Vagina (tissue), 2 donors: ENCODE data around the gene PI16. TPM values are rescaled to one million over a fixed set of nuclear protein-coding genes. Genes with fewer than 3 reads are reported as not detected.

Experiments
- DNase-seq, 2 donors: peaks; one replicate each; pipeline ENCODE4 v3.0.0-alpha.2; 2017; ENCODE audit errors: extremely low spot score in 2 of 2
- H3K27ac ChIP-seq: fragments of 200-600 bp; sonication (generic); one replicate; pipeline ENCODE4 v1.5.1; 2019
- H3K27me3 ChIP-seq: fragments of 200-600 bp; sonication (generic); one replicate; pipeline ENCODE4 v1.5.1; 2019
- H3K36me3 ChIP-seq, 2 donors: fragments of 200-600 bp; sonication (generic); one replicate each; pipeline ENCODE4 v1.5.1; 2017 to 2019
- H3K4me1 ChIP-seq: fragments of 200-600 bp; sonication (generic); one replicate; pipeline ENCODE4 v1.5.1; 2019
- H3K4me3 ChIP-seq, 2 donors: fragments of 200-600 bp; sonication (generic); 1 replicate in 1 of 2; 2 replicates in 1 of 2; pipeline ENCODE4 v1.5.1; 2016 to 2019
- H3K9me3 ChIP-seq: fragments of 200-600 bp; sonication (generic); one replicate; pipeline ENCODE4 v1.5.1; 2019
- CTCF ChIP-seq, 3 experiments: fragments of 450-650 bp in 2 of 3; fragments of 200-600 bp in 1 of 3; sonication (generic) in 1 of 3; IDR thresholded peaks; one replicate each; pipeline ENCODE4 v1.5.1; 2017 to 2019; ENCODE audit warnings: antibody characterized with exemption in 3 of 3, mild to moderate bottlenecking in 2 of 3, moderate library complexity in 2 of 3
- POLR2A ChIP-seq, 2 donors: fragments of 450-650 bp; IDR thresholded peaks; one replicate each; pipeline ENCODE4 v1.6.1; 2017; ENCODE audit warnings: antibody characterized with exemption in 2 of 2, mild to moderate bottlenecking in 2 of 2, moderate library complexity in 2 of 2
- POLR2AphosphoS5 ChIP-seq, 2 donors: sonication (generic); formaldehyde crosslinking; IDR thresholded peaks; one replicate each; pipeline ENCODE4 v1.9.0; 2017; ENCODE audit warnings: antibody characterized with exemption in 2 of 2, mild to moderate bottlenecking in 2 of 2, low read depth in 1 of 2; ENCODE audit not compliant: insufficient read depth in 1 of 2
- intact Hi-C: fragments of 100-400 bp; cut with DNase I; formaldehyde crosslinking; loops from one replicate; pipeline ENCODE4 v1.15.1; 2023
- total RNA-seq: library from RNA; depleted of rRNA; stranded (reverse); fragments of >200 nt; gene quantifications from one replicate; pipeline ENCODE4 v1.2.3, GENCODE V29; 2016

The PI16 gene
- total RNA-seq, 1 donor from 2014 or later, result 88.6 TPM

DNA sequence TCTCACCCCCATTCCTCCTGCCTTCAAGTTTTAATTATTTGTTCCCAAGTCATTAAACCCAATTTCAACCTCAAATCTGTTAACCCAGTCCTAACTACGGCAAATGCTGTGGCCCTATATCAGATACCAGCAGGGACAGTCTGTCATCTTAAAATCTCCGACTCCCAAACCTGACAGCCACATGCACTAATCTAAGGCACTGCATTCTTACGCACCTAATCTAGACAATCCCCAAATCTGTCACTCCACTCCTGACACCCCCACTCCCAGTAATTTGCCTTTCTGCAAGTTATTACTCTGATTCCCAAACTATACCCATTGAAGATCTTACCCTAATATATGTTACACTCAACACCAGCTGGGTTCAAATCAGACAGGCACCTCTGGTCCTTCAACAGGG lies 29.0 kb downstream of the PI16 start:
- Histone ChIP-seq H3K4me3 (peak overlapping the region in 1 of 2 donors; percentile 87), H3K27me3 (no peaks in the 10 kb centered on the region), H3K4me1 (peaks cover 84% of the 10 kb centered on the region), H3K36me3 (peaks cover 0 to under 1% of the 10 kb centered on the region in 2 donors), H3K9me3 (no peaks in the 10 kb centered on the region), H3K27ac (peak overlapping the region; percentile 96)
- intact Hi-C loops, result loop anchor here (10.0 kb wide), 2 partner anchors 99 to 219 kb away; partner anchors contain the start of gene C6orf89
- TF ChIP-seq POLR2A (IDR thresholded peaks at IDR 0.05) (no peak), CTCF (IDR thresholded peaks at IDR 0.05) (no peak)
- DNase-seq, result no peak

GRCh38 chr6:36984581-36985416 lies 30.3 kb downstream of the PI16 start:
- Histone ChIP-seq H3K27me3 (no peaks in the 10 kb centered on the region), H3K9me3 (no peaks in the 10 kb centered on the region), H3K27ac (peak overlapping the region; percentile 96), H3K4me1 (peaks cover 72% of the 10 kb centered on the region), H3K36me3 (no peaks in the 10 kb centered on the region), H3K4me3 (peak overlapping the region; percentile 87 to 98)
- DNase-seq, result no peak
- intact Hi-C loops, result loop anchor here (10.0 kb wide), 2 partner anchors 100 to 220 kb away; partner anchors contain the start of gene C6orf89
- TF ChIP-seq POLR2AphosphoS5 (IDR thresholded peaks at IDR 0.05; ENCODE audit: insufficient read depth in 1 of 2, low read depth in 1 of 2) (no peak), POLR2A (IDR thresholded peaks at IDR 0.05) (no peak), CTCF (IDR thresholded peaks at IDR 0.05) (no peak)

GRCh38 chr6:36985417-36985807 lies 30.9 kb downstream of the PI16 start:
- TF ChIP-seq CTCF (IDR thresholded peaks at IDR 0.05) (no peak), POLR2AphosphoS5 (IDR thresholded peaks at IDR 0.05; ENCODE audit: insufficient read depth in 1 of 2, low read depth in 1 of 2) (no peak), POLR2A (IDR thresholded peaks at IDR 0.05) (no peak)
- Histone ChIP-seq H3K9me3 (no peaks in the 10 kb centered on the region), H3K4me3 (peak overlapping the region; percentile 87 to 98), H3K27me3 (no peaks in the 10 kb centered on the region), H3K27ac (peak overlapping the region; percentile 96), H3K36me3 (no peaks in the 10 kb centered on the region), H3K4me1 (peaks cover 66% of the 10 kb centered on the region)
- DNase-seq, result no peak
- intact Hi-C loops, result loop anchor here (10.0 kb wide), 2 partner anchors 101 to 221 kb away; partner anchors contain the start of gene C6orf89

DNA sequence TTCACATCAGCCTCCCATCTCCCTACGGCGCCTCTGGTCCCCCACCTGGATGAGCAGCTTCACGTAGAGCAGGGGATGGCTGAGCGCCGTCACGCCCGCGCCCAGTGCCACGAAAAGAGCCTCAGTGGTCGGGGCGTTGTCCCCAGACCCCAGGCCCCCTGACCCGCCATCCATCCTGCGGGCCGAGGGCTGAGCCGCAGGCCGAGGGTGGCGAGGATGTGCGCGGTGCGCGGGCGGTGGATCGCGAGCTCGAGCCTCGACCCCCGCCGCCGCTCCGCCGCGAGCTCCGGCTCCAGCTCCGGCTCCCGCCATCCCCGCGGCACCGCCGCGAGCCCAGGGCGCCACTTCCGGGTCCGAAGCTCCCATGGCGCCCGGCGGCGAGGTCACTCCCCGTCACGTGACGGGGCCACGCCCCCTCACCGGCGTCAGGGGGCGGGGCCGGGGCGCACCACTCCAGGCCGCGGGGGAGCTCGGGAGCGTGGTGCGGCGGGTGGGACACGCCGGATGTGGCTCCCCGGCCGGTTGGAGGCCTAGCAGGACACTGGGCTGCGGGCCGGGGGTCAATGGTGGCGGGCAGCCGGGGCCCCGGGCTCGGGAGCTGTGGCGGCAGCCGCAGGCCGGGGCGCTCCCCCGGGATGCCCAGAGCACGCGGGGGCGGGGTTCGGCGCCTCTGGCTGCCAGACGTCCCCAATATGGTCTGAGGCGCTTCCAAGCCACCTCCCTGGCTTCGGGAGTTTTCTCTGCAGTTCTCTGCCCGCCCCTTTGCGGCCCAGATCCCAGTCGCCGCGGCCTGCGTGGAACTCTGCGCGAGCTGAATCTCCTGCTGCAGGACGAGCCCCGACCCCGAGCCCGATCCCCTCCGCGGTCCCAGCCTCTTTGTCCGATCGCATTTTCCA lies 31.5 kb downstream of the PI16 start, which contains the start of gene MTCH1:
Gene MTCH1, minus strand, starts transcription at position 389 of the 896 bp plus-strand sequence. Its CDS starts 23 bp downstream, at position 366.
- no peak for DNase-seq
- Histone ChIP-seq H3K27me3 (no peaks in the 10 kb centered on the region), H3K36me3 (no peaks in the 10 kb centered on the region), H3K4me3 (peak within 1 kb of the TSS; percentile 87 to 98), H3K9me3 (no peaks in the 10 kb centered on the region), H3K27ac (peak within 1 kb of the TSS; percentile 96), H3K4me1 (peaks cover 60% of the 10 kb centered on the region)
- intact Hi-C loops, result loop anchor here (10.0 kb wide), 2 partner anchors 101 to 221 kb away; partner anchors contain the start of gene C6orf89
- peak; percentile 64 to 97 for TF ChIP-seq POLR2A (IDR thresholded peaks at IDR 0.05)
- peak; percentile 38 to 91 for TF ChIP-seq POLR2AphosphoS5 (IDR thresholded peaks at IDR 0.05; ENCODE audit: insufficient read depth in 1 of 2, low read depth in 1 of 2)
- TF ChIP-seq CTCF (IDR thresholded peaks at IDR 0.05), result no peak
